ENCODE results near the gene GAPDHS.

GAPDHS gene

DNA sequence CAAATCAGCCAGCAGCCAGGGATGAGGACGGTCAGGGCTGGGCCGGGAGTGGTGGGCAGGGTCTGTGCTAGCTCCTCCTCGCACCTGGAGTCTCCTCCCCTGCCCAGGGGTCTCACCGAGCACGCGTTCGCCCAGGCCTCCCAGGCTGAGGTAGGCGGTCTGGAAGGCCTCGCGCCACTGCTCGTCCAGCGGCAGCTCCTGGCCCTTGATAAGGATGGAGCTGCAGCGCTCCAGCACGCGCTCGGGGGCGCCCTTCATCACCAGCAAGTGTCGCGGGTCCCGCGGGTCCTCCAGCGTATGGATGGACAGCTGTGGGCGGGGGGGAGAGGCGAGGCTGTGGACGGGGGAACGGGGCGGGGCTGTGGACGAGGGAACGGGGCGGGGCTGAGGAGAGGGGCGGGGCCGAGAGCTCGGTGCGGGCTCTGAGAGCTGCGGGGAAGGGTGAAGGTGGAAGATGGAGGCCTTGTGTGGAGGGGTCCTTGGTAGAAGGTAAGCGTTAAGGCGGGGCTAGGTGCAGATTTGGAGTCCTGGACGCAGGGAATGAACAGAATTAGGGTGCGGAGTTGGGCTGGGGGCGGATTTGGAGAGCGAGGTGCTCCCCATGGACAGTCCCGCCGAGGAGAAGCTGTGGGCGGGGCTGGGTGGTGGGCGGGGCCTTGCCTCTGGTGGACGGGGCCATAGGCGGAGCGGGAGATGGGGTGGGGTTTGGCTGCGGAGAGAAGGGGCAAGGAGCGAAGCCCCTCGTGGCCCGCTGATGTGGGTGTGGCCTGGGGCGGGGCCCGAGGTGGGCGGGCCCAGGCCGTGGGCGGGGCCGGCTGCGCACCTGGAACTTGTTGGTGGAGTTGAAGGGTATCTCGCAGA lies 24.5 kb downstream of the GAPDHS start:
- DNase-seq (ENCODE audit: low read depth in 2 of 2) = peak; percentile 40 to 59

DNA sequence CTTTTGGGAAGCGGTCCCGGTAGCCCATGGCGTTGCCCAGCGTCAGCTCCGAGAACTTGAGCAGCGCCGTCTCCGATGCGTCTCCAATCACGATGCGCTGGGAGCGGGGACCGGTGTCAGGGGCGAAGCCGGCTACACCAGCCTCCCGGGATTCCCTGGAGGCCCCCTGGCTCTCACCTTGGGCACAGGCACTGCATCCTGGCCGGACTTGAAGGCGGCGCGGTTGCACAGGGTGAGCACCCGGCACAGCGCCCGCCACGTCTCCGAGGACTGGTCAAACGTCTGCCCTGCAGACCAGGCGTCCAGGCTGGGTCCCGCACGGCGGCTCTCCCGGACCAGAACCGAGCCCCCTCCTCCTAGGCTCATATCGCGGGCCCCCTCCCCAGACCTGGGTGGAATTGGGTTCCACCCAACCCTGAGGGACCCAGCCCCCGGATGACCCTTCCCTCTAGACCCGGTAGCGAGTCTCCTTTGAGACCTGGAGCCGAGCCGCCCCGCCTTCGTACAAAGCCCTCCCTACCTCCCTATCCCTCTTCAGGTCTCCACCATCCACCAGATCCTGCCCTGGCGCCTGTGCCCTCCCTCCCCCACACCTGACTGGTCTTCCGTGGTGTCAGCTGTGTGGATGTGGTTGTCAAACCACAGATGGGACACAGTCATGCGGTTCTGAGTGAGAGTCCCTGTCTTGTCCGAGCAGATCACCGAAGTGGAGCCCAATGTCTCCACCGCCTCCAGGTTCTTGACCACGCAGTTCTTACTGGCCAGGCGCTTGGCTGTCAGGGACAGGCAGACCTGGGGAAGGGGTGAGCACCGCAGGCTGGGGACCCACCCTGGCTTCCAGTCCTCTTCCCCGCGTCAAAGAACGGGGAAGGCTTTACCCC lies 25.4 kb downstream of the GAPDHS start:
- no peak for DNase-seq (ENCODE audit: low read depth in 2 of 2)

DNA sequence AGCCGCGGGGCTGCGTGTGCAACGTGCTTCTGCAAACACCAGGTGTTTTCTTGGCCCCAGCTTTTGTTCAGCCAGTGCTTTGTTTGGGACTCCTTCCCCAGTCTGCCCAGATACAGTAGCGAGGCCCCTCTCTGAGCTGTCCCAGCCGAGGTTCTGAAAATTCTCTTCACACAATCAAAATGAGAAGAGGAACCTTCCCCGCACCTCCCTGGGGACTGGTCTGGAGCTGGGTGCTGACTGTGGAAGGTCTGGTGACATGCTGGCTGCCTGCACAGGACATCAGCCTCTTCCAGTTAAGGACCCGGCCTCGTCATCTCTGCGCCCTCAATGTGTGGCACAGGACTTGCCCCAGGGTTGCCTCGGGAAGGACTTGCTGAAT lies 26.0 kb downstream of the GAPDHS start:
- no peak for DNase-seq (ENCODE audit: low read depth in 2 of 2)

DNA sequence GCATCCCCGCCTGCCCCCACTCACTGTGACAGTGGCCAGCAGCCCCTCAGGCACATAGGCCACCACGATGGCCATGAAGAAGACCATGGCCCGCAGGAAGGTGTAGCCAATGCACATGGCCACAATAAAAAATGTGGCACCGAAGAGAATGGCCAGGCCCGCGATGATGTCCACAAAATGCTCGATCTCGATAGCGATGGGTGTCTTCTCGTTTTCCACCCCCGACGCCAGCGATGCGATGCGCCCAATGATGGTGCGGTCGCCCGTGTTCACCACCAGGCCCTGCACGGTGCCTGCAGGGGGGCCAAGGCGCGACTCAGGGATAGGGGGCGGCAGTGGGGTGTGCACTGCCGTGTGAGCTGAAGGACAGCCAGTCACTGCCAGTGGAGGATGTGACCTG lies 26.5 kb downstream of the GAPDHS start:
- no peak for DNase-seq (ENCODE audit: low read depth in 2 of 2)

DNA sequence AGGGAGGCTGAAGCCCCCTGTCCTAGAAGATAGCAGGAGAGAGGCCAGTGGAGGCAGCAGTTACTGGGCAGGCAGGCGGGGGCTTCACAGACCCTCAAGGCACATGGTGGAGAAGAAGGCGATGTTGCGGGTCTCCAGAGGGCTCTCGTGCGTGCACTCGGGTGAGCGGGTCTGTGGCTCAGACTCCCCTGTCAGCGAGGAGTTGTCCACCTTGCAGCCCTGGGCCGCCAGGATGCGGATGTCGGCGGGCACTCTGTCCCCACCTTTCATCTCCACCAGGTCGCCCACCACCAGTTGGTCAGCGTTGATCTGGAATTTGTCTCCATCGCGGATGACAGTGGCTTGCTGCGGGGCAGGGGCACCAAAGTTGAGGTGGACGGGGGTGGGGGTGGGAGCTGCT lies 27.0 kb downstream of the GAPDHS start:
- no peak for DNase-seq (ENCODE audit: low read depth in 2 of 2)

DNA sequence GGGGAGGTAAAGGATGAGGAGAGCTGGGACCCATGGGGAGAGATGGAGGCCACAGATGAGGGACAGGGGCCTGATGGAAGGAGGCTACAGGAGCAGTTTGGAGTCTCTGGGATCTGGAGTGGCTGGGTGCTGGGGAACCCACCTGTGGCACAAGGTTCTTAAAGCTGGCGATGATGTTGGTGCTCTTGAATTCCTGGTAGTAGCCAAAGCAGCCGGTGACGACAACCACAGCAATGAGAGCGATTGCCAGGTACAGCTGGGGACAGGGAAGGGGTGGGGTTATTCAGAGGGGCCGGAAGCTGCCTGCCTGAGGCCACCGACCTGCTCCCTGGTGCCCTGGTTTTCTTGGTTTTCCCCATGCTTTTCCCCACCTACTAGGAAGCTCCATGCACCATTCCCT lies 27.4 kb downstream of the GAPDHS start:
- no peak for DNase-seq (ENCODE audit: low read depth in 2 of 2)

DNA sequence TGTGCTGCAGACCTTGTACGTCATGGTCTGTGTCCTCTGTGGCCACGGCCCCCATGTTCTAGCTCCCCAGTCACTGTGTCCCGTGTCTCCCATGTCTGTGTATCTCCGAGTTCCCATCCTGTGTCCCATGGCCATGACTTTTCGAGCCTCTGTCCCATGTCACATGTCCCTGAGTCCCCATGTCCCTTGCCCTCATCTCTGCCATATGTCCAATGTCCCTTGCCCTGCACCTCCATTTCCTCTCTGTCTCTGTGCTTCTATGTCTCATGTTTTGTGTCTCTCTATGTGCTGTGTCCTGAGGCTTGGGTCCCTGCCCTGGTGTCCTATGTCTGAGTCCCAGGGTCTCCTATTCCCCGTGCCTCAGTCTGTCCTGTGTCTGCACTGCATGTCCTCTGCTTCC lies 28.2 kb downstream of the GAPDHS start:
- no peak for DNase-seq (ENCODE audit: low read depth in 2 of 2)

DNA sequence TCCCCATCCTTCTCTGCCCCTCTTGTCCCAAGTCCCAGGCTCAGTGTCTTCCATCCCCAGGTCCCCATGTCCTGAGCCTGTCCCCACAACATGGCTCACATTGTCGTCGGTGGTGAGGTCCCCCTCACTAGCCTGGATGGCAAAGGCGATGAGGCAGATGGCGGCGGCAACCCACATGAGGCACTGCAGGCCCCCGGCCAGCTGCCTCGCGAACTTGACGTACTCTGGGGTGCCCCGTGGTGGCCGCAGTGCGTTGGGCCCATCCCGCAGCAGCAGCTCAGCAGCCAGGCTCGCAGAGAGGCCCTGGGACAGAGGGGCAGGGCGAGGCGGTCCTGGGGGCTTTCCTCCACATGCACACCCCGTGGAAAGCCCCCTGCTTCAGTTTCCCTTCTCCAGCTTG lies 29.1 kb downstream of the GAPDHS start:
- DNase-seq (ENCODE audit: low read depth in 2 of 2) = no peak

DNA sequence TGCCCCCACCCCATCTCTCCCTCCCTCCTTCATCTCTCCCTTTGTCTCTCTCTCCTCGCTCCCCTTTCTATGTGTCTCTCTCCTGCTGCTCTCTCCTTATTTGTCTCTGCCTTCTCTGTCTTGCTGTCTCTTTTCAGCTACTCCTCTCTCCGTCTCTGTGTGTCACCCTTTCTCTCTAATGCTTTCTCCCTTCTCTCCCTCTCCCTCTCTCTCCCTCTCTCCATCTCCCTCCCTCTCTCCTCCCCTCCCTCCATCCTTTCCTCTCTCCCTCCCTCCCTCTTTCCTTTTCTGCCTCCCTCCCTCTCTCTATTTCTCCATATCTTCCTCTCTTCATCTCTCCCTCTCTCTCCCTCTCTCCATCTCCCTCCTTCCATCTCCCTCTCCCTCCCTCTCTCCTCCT lies 29.5 kb downstream of the GAPDHS start:
- DNase-seq (ENCODE audit: low read depth in 2 of 2) = no peak

DNA sequence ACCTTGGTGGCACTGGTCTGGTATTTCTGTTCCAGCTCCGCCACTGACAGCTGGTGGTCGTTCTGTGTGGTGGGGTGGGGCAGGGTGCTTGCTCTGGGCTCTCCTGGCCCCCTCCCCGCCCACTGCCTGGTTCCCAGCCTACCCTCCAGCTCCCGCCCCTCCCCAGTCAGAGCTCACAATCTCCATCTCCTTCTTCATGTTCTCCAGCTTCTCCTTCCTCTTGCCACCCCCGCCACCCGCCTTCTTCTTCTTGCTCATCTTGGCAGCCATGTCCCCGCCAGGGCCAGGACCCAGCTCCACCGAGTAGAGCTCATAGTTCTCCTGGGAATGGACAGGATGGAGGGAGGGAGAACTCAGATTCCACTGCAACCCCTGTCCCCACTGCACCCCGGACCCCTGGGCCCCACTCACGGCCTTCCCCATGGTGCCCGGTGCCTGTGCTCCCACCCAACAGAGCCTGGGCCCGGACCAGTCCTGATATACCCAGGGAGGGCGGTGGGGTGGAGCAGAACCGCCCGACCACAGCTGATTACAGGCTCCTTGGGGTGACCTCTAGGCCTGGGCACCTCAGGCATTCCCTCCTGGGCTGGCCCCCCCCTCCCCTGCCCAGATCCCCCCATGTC lies 30.1 kb downstream of the GAPDHS start, which contains the start of gene ATP4A:
ATP4A (minus strand) TSS at position 452 of the 623 bp plus-strand sequence; CDS start at position 423, 29 bp downstream.
- no peak for DNase-seq (ENCODE audit: low read depth in 2 of 2)

DNA sequence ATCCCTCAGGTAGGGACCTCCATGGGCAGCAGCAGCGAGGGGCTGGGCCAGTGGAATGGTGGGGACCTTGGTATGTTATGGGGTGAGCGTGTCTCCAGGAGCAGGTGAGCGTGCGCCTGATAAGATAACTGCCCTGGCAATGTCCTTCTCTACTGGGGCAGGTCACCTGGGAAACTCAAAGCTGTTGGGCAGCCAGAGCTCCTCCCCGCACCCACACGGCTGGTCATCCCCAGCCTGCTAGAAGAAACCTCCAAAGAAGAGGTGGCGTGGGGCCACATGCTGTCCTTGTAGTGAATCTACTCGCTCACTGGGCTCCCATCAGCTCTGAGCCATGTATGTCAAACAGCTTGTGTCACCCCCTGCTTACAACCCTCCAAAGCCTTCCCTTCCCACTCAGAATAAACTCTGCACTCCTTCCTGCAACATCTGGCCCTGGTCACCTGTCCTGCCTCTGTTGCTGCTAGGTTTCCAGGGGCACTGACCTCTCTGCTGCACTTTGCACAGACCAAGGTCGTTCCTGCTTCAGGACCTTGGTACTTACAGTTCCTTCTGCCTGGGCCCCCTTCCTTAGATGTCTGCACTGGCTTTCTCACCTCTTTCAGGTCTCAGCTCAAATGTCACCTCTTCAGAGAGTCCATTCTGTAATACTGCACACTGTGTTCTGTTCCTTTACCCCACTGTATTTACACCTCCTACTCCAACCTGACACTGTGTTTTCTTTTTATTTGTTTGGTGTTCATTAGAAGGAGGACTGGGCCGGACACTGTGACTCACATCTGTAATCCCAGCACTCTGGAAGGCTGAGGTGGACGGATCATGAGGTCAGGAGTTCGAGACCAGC lies 32.0 kb downstream of the GAPDHS start:
- no peak for DNase-seq (ENCODE audit: low read depth in 2 of 2)

DNA sequence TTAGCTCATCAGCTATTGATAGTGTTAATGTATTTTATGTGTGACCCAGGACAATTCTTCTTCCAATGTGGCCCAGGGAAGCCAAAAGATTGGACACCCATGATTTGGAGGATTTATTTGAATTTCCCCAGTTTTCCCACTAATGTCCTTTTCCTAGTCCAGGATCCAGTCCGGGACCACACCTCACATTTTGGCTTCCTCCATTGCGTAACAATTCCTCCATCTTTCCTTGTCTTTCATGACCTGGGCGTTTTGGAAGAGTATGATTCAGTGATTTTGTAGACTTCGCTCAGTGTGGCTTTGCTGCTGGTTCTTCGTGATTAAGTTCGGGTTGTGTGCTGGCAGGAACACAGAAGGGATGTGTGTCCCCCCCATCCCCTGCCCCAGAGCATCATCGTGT lies 33.5 kb downstream of the GAPDHS start:
- no peak for DNase-seq (ENCODE audit: low read depth in 2 of 2)

DNA sequence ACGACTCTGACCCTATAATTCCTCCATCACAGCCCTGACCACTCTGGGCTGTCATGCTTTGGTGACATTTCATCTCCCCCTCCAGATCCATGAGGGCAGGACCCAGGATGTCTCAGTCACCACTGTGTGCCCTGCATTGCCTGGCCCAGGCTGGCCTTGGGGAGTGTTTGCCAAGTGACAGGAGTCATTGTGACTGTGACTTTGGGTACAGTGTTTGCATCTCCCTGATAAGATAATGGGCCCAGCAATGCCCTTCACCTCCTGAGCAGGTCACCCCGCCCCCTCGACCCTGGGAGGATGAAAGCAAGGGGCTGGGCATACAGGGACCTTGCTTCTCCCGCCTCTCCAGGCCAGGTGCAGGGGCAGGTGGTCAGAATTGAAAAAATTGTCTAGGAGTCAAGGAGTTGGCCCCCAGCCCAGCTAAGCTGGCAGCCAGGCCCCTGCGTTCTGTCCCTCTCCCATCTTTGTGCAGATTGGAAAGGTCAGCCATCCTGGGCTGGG lies 36.1 kb downstream of the GAPDHS start:
- no peak for DNase-seq (ENCODE audit: low read depth in 2 of 2)

DNA sequence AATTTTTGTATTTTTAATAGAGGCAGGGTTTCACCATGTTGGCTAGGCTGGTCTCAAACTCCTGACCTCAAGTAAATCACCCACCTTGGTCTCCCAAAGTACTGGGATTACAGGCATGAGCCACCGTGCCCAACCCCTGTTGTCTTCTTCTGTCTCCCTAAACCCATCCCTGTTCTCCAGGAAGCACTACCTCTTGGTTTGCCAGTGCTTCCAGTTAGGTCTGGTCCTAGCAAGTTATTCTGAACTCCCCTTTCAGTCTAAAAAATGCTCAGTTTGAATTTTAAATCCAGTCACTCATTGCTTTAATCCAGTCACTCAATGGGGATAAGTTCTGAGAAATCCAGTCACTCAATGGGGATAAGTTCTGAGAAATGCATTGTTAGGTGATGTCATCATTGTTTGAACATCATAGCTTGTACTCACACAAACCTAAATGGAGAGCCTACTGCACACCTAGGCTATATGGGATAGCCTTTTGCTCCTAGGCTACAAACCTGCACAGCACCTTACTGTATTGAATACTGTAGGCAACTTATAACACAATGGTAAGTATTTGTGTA lies 38.2 kb downstream of the GAPDHS start:
- DNase-seq (ENCODE audit: low read depth in 2 of 2) = no peak

DNA sequence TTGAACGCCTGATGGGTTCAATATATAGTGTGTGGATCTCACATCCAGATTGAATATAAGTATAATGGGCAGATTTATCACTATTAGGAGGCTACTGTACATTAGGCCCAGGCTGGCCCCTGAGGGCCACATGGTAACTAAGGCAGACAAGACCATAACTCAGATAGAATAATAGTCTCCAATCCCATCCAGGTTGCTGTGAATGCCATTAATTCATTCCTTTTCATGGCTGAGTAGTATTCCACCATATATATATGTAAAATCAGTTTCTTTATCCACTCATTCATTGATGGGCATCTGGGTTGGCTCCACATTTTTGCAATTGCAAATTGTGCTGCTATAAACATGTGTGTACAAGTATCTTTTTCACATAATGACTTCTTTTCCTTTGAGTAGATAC lies 44.7 kb downstream of the GAPDHS start:
- no peak for DNase-seq (ENCODE audit: low read depth in 2 of 2)

DNA sequence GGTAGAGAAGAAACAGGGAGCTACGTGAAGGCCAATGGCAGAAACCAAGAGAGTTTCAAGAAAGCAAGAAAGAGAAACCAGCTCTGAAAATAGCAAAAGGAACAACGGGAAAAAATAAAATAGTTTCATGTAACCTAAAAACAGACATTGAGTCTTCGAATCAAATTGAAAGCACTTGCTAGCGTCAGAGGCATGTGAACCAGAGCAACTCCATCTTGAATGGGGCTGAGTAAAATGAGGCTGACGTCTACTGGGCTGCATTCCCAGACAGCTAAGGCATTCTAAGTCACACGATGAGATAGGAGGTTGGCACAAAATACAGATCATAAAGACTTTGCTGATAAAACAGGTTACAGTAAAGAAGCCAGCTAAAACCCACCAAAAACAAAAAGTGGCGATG lies 45.5 kb downstream of the GAPDHS start:
- DNase-seq (ENCODE audit: low read depth in 2 of 2) = no peak

DNA sequence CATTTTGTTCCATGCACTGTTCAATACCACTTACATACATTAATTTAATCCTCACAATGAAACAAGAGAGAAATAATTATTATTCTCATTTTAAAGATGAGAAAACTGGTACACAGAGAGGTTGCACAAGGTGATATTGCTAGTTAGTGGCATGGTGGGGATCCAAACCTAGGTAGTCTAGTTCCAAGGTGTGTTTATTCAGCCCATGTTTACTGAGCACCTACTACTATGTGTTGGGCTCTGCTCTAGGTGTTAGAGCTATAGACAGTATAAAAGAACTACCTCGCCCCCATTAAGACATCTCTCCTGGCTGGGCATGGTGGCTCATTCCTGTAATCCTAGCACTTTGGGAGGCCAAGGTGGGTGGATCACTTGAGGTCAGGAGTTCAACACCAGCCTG lies 49.5 kb downstream of the GAPDHS start:
- no peak for DNase-seq (ENCODE audit: low read depth in 2 of 2)

DNA sequence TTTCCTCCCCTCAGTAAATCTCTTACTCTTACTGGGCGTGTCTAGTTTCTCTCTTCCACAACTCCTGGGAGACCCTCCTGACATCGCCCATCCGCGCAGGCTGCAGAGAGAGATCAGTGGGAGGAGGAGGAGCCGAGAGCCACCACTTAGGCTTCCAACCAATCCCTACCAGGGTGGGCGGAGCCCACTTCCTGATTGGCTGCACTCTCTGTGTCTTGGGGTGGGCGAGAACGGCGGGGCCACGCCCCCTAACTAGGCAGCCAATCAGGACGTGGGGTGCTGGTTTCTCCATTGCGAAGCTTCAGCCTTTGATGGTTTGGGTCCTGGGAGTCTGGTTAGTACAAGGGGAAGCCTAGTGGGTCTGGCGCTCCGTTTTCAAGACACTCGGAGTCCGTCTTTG lies 52.6 kb downstream of the GAPDHS start, which contains the start of gene PMIS2:
PMIS2 (plus strand) TSS at position 326 of the 400 bp plus-strand sequence. CDS start 87 bp downstream, outside the sequence.
- DNase-seq (ENCODE audit: low read depth in 2 of 2) = peak; percentile 12 to 15

DNA sequence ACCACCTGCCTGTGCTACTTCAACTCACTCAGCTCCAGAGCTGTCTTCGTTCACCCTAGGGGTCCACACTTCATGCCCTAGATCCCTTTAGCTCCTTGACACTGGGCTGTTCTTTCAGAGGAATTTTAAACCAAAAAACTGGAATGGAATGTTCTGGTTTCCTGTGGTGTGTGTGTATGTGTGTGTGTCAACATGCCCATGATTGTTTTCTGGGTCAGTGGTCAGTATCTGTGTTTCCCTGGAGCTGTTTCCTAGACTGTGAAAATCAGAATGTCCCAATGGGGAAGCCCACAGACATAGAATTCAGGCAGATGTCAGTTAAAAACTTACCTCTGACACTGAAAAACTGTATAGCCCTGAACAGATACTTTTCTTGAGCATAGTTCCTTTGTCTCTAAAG lies 54.1 kb downstream of the GAPDHS start:
- no peak for DNase-seq (ENCODE audit: low read depth in 2 of 2)

DNA sequence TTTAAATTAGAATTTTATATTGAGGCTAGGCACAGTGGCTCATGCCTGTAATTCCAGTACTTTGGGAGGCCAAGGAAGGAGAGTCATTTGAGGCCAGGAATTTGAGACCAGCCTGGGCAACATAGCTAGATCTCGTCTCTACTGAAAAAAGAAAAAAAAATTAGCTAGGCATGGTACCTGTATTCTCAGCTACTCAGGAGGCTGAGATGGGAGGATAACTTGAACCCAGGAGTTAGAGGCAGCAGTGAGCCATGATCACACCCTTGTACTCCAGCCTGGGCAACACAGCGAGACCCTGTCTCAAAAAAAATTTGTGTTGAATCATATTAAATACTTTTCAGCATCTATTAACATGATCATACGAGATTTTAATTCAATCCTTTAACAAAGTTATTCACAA lies 57.6 kb downstream of the GAPDHS start:
- no peak for DNase-seq (ENCODE audit: low read depth in 2 of 2)

DNA sequence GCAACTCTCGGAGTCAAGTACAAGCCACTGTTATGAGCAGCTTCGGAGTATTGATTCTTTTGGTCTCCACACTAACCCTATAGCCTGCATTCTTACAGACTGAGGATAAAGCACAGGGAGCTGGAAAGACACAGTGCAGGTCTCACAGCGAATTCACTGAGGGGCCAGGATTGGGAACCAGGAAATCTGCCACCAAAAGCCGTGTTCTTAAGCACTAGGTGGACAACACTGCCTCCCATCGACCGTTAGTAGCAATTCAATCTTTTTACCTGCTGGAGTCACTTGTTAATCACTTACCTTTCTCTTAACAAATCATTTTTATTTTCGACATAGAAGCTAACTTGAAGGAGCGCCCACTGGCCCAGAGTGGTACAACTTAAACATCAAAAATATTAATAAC lies 59.0 kb downstream of the GAPDHS start:
- no peak for DNase-seq (ENCODE audit: low read depth in 2 of 2)
